ENCODE data around the gene IPO4. TPM values are rescaled to one million over a fixed set of nuclear protein-coding genes. Genes with fewer than 3 reads are reported as not detected.
A peak's percentile ranks its signal among the peaks of the same experiment; 100 is the strongest.
"Not testable (repeated sequence)": the region's sequence is repeated elsewhere in the genome, so short reads cannot be mapped to it uniquely, and the experiment has no call there.

IPO4 gene
- polyA plus RNA-seq, 3 donors, result 32.8 to 42.1 (median 40.5) TPM

- DNase-seq (ENCODE audit: extremely low read depth in 1 of 11, low read depth in 9 of 11, low spot score in 4 of 11), result no peak
Observed at GRCh38 chr14:24226473-24226872, 37.9 kb upstream of the IPO4 start.

- DNase-seq (ENCODE audit: extremely low read depth in 1 of 11, low read depth in 9 of 11, low spot score in 4 of 11), result no peak
Observed at GRCh38 chr14:24224618-24225071, 36.0 kb upstream of the IPO4 start.

DNA sequence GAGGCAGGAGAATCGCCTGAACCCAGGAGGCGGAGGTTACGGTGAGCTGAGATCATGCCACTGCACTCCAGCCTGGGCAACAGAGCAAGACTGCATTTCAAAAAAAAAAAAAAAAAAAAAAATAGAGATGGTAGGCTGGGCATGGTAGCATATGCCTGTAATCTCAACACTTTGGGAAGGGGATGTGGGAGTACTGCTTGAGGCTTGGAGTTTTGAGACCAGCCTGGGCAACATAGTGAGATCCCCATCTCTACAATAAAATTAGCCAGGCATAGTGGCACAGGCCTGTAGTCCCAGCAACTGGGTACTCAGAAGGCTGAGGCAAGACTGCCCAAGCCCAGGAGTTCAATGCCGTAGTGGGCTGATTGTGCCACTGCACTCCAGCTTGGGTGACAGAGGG, 34.4 kb upstream of the IPO4 start:
- not testable (repeated sequence) for DNase-seq (ENCODE audit: extremely low read depth in 1 of 11, low read depth in 9 of 11, low spot score in 4 of 11)

DNA sequence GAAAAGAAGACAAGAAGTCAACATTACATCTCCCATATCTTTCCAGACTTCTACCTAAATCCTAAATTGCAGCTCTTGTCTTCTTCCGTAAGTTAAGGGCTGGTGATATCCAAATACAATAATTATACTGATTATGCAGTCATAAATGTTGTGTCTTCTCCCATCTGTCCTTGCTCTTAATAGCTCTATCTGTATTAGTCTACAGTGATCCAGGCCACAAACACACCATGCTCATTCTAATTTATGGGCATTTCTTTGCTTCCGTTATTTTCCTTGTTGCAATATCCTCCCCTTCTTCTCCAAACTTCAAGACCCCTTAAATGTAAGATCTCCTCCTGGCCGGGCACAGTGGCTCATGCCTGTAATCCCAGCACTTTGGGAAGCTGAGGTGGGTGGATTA, 30.9 kb upstream of the IPO4 start:
- DNase-seq (ENCODE audit: extremely low read depth in 1 of 11, low read depth in 9 of 11, low spot score in 4 of 11), result no peak

DNA sequence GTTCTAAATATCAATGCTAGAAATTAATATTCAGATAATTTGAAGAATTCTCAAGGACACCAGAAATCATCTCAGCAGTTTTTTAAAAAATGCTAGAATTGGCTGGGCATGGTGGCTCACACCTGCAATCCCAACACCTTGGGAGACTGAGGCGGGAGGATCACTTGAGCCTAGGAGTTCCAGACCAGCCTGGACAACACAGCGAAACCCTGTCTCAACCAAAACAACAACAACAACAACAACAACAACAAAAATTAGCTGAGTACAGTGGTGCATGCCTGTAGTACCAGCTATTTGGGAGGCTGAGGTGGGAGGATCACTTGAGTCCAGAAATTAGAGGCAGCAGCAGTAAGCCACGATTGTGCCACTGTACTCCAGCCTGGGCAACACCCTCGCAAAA, 30.5 kb upstream of the IPO4 start:
- DNase-seq (ENCODE audit: extremely low read depth in 1 of 11, low read depth in 9 of 11, low spot score in 4 of 11), result no peak

DNA sequence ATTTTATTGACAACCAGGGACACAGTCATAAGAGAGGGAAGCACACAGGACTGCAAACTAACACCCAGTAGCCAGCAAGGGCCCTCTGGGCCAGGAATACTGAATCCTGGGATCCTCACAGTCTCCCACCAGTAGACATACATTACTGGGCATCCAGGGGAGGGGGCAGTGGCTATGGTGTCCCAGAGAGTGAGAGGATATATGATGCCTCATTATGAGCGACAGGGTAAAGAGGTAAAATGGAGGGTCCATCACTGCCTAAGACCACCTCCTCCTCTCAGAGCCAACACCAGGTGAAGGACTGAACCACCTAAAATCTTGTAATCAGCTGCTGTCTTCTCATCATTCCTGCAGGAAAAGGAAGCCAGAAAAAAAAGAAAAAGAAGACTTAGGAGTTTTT, 28.3 kb upstream of the IPO4 start:
- DNase-seq (ENCODE audit: extremely low read depth in 1 of 11, low read depth in 9 of 11, low spot score in 4 of 11), result not testable (repeated sequence)

DNA sequence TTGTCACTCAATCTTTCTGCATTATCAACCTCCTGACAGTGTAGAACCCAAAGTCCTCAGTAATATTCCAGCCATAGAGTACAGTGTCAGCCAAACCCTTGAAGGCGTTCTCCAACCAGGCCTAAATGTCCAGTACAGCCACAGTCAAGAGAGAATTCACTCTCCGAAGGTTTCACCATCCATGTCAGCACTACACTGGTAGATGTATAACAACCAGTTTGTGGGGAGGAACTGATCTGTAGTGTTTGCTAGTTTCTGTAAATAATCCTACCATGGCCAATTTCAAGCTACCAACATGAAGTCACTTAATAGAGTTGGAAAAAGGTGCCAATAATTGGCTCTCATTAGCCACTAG, 27.7 kb upstream of the IPO4 start:
- no peak for DNase-seq (ENCODE audit: extremely low read depth in 1 of 11, low read depth in 9 of 11, low spot score in 4 of 11)

DNA sequence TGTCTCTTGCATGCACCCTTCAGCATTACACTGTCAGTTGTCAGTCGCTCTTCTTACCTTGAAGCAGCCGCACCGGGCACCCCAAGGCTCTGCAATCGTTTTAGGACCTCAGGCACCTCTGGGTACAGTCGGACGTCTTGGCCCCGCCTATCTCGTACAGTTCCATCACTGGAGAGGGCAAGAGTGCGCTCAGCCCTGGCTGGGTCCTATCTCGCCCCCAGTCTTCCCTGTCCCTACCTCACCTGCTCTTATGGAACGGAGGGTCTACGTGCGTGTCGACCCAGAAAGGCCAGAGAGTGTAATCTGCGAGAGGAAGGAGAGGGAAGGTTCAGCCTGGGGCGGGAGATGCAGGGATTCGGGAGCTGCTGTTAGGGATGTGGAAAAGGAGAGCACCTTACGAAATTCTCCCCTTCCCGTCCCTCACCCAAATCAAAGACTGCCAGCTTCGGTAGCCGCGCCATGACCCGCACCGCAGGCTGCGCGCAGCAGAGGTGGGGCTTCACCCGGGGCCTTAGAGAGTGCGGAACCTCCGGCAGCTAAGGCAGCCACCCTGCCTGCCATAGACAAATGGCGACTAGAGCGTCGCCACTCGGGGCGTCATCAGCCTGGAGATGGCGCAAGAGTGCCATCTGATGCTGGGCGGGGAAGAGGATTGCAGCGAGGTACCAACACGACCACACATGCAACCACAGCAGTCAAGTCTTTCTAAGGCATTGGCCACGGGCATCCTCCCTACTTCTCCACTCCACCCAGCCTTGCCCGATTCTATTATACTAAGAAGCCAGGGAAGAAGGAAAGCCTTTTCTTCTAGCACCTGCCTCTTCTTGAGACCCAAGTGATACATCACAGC, 27.1 kb upstream of the IPO4 start, which contains the start of gene MDP1:
TSS of gene MDP1 (minus strand) at position 572 of the 850 bp plus-strand sequence. CDS start at position 461, 111 bp downstream.
- DNase-seq (ENCODE audit: extremely low read depth in 1 of 11, low read depth in 9 of 11, low spot score in 4 of 11), result peak; percentile 67 to 88 (median 79)

GRCh38 chr14:24213866-24214662, 25.4 kb upstream of the IPO4 start:
- DNase-seq (ENCODE audit: extremely low read depth in 1 of 11, low read depth in 9 of 11, low spot score in 4 of 11), result no peak

GRCh38 chr14:24212924-24213865, 24.6 kb upstream of the IPO4 start, which contains the start of gene CHMP4A:
CHMP4A (minus strand) TSS chr14:24213488; CDS start chr14:24213439, 49 bp downstream.
- DNase-seq (ENCODE audit: extremely low read depth in 1 of 11, low read depth in 9 of 11, low spot score in 4 of 11), result peak; percentile 87 to 97 (median 94)

GRCh38 chr14:24211311-24211710, 22.7 kb upstream of the IPO4 start:
- no peak for DNase-seq (ENCODE audit: extremely low read depth in 1 of 11, low read depth in 9 of 11, low spot score in 4 of 11)

GRCh38 chr14:24207625-24208024, 19.0 kb upstream of the IPO4 start:
- no peak for DNase-seq (ENCODE audit: extremely low read depth in 1 of 11, low read depth in 9 of 11, low spot score in 4 of 11)

GRCh38 chr14:24207104-24207551, 18.5 kb upstream of the IPO4 start:
- DNase-seq (ENCODE audit: extremely low read depth in 1 of 11, low read depth in 9 of 11, low spot score in 4 of 11), result no peak

DNA sequence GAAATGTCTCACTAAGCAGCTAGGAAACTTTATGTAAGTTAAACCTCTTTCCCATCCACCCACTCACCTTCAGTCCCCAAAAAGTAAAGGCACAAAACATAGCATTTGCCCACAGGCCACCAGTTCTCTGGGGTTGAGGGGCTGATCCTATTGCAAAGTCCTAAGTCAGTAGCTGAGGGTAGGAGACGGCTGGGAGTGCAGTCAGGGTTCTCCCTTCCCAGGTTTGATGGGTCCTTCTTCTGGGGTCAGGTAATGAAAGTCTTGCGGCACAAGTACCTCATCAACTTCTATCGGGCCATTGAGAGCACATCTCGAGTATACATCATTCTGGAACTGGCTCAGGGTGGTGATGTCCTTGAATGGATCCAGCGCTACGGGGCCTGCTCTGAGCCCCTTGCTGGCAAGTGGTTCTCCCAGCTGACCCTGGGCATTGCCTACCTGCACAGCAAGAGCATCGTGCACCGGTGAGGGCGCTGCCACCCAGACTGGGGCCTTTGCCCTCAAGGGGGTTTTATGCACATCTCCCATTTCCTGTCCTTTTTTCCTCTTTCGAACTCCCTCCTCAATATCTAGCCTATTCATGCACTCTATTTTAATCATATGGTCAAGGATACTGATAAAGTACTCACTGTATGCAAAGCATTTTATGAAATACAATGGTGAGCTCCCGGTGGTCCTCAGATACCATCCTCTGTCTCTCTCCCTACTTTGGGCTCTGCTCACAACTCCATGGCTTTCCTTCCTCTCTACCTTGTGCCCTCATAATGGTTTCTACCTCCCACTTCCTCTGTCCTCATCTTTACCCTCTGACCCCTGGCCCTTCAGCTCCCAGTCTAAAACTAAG, 17.9 kb upstream of the IPO4 start:
- no peak for DNase-seq (ENCODE audit: extremely low read depth in 1 of 11, low read depth in 9 of 11, low spot score in 4 of 11)

- no peak for DNase-seq (ENCODE audit: extremely low read depth in 1 of 11, low read depth in 9 of 11, low spot score in 4 of 11)
Observed at GRCh38 chr14:24204163-24205146, 15.8 kb upstream of the IPO4 start.

DNA sequence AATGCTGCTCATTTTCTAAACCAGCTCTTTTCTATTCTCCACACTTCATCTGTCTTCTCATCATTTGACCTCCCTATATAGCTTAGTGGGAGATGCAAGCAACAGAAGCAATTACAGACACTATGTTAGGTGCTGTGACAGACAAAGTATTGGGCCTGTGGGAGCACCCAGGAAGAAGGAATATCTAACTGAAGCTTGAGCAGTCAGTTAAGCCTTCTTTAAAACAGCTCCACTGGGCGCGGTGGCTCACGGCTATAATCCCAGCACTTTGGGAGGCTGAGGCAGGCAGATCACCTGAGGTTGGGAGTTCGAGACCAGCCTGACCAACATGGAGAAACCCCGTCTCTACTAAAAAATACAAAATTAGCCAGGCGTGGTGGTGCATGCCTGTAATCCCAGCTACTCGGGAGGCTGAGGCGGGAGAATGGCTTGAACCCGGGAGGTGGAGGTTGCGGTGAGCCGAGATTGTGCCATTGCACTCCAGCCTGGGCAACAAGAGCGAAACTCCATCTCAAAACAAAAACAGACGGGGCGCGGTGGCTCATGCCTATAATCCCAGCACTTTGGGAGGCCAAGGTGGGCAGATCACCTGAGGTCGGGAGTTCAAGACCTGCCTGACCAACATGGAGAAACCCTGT, 14.8 kb upstream of the IPO4 start:
- not testable (repeated sequence) for DNase-seq (ENCODE audit: extremely low read depth in 1 of 11, low read depth in 9 of 11, low spot score in 4 of 11)
